GM12878 (cell line): ENCODE data around the gene NSL1. TPM values are rescaled to one million over a fixed set of nuclear protein-coding genes. Genes with fewer than 3 reads are reported as not detected.

Experiments used
- ATAC-seq: fragments of 200-7000 bp; cut with Tn5 transposase; 3 replicates; pipeline ENCODE4 v1.9.1; 2020; ENCODE audit warnings: mild to moderate bottlenecking, moderate library complexity
- BruUV-seq: library from RNA; stranded (reverse); fragments of 400-500 nt; replicated peaks from 2 replicates; lab custom pipeline; 2021; lab: Mats Ljungman, UMichigan
- CTCF ChIA-PET: fragments of 300-600 bp; sonication (Branson Sonifier 250); formaldehyde crosslinking; extraction: SDS; loops from one replicate; lab custom pipeline; 2021; ENCODE audit warnings: inconsistent platforms; lab: Yijun Ruan, JAX
- POLR2A ChIA-PET: fragments of 350-600 bp; formaldehyde crosslinking; extraction: SDS; loops from one replicate; lab custom pipeline; 2021; ENCODE audit warnings: inconsistent platforms; lab: Charles Lee
- RAD21 ChIA-PET: fragments of 300-600 bp; sonication (Branson Sonifier 250); formaldehyde crosslinking; loops from one replicate; lab custom pipeline; 2023; ENCODE audit warnings: antibody characterized with exemption; ENCODE audit not compliant: unreplicated experiment; lab: Charles Lee
- SMC1A ChIA-PET: fragments of 300-600 bp; sonication (Branson Sonifier 250); formaldehyde crosslinking; loops from one replicate; lab custom pipeline; 2023; ENCODE audit not compliant: unreplicated experiment, uncharacterized antibody; lab: Charles Lee
- DNase-seq: peaks from one replicate; pipeline ENCODE4 v3.0.0-alpha.2; 2011; ENCODE audit warnings: low read depth, low spot score
- FAIRE-seq: peaks from 3 replicates; lab custom pipeline; 2011; peaks lifted over from hg19 to GRCh38; lab: Jason Lieb, UNC
- H2AFZ ChIP-seq: 2 replicates; pipeline ENCODE4 v1.6.0; 2011; ENCODE audit warnings: low read depth, low read length, control low read depth; ENCODE audit not compliant: control insufficient read depth
- H3K27ac ChIP-seq: 2 replicates; pipeline ENCODE4 v1.5.1; 2011; ENCODE audit warnings: control low read depth; ENCODE audit not compliant: control insufficient read depth, insufficient read depth
- H3K27me3 ChIP-seq, 2 experiments: replicated peaks in 1 of 2; 2 replicates each; pipeline versions ENCODE4 v1.6.0 to v1.6.1; 2011; ENCODE audit warnings: low read length in 1 of 2; ENCODE audit not compliant: control insufficient read depth in 2 of 2, insufficient read depth in 2 of 2
- H3K36me3 ChIP-seq, 2 experiments: 2 replicates each; pipeline ENCODE4 v1.5.1; 2011; ENCODE audit warnings: low read length in 1 of 2; ENCODE audit not compliant: control insufficient read depth in 2 of 2, insufficient read depth in 2 of 2
- H3K4me1 ChIP-seq: 2 replicates; pipeline ENCODE4 v1.6.1; 2011; ENCODE audit warnings: mild to moderate bottlenecking, low read length, moderate library complexity, mixed read lengths; ENCODE audit not compliant: control insufficient read depth, insufficient read depth
- H3K4me2 ChIP-seq: 2 replicates; pipeline ENCODE4 v1.6.0; 2011; ENCODE audit warnings: control low read depth; ENCODE audit not compliant: control insufficient read depth, insufficient read depth
- H3K4me3 ChIP-seq: fragments of 200-600 bp; sonication (generic); 2 replicates; pipeline ENCODE4 v1.5.1; 2016
- H3K79me2 ChIP-seq: 2 replicates; pipeline ENCODE4 v1.6.0; 2011; ENCODE audit warnings: low read length; ENCODE audit not compliant: control insufficient read depth, insufficient read depth
- H3K9ac ChIP-seq: 2 replicates; pipeline ENCODE4 v1.8.0; 2011; ENCODE audit warnings: low read length, control low read depth, mixed read lengths; ENCODE audit not compliant: control insufficient read depth, insufficient read depth
- H3K9me3 ChIP-seq: replicated peaks from 3 replicates; pipeline ENCODE4 v1.5.1; 2011; ENCODE audit warnings: mild to moderate bottlenecking, low read length; ENCODE audit not compliant: control insufficient read depth, insufficient read depth
- H4K20me1 ChIP-seq: 2 replicates; pipeline ENCODE4 v1.6.0; 2011; ENCODE audit not compliant: control insufficient read depth, insufficient read depth
- ASH2L ChIP-seq: fragments of 300-600, 200-600 bp; sonication (generic); IDR thresholded peaks from 2 replicates; pipeline ENCODE4 v1.6.1; 2017; ENCODE audit warnings: low read depth, mild to moderate bottlenecking, borderline replicate concordance
- ATF7 ChIP-seq: fragments of 450-650 bp; IDR thresholded peaks from 2 replicates; pipeline ENCODE4 v1.6.1; 2016; ENCODE audit warnings: low read depth, mild to moderate bottlenecking
- CBX3 ChIP-seq: fragments of 200-600 bp; sonication (generic); IDR thresholded peaks from 2 replicates; pipeline ENCODE4 v1.6.1; 2016; ENCODE audit warnings: low read depth, borderline replicate concordance
- CBX5 ChIP-seq: sonication (generic); IDR thresholded peaks from 2 replicates; pipeline ENCODE4 v1.6.1; 2016; ENCODE audit warnings: low read depth, moderate library complexity, mild to moderate bottlenecking, inconsistent platforms
- CREM ChIP-seq: IDR thresholded peaks from 2 replicates; pipeline ENCODE4 v1.6.1; 2014; ENCODE audit warnings: antibody characterized with exemption, low read depth
- DPF2 ChIP-seq: fragments of 450-650 bp; IDR thresholded peaks from 2 replicates; pipeline ENCODE4 v1.6.1; 2017; ENCODE audit warnings: mild to moderate bottlenecking
- EED ChIP-seq: sonication (generic); IDR thresholded peaks from 2 replicates; pipeline ENCODE4 v1.6.1; 2016; ENCODE audit warnings: antibody characterized with exemption, low read depth
- HDGF ChIP-seq: fragments of 450-650 bp; IDR thresholded peaks from 2 replicates; pipeline ENCODE4 v1.6.1; 2016; ENCODE audit warnings: antibody characterized with exemption
- IKZF1 ChIP-seq: fragments of 450-650 bp; conservative IDR thresholded peaks from 2 replicates; pipeline ENCODE4 v1.6.1; 2017; ENCODE audit warnings: antibody characterized with exemption, mild to moderate bottlenecking
- IKZF2 ChIP-seq, 2 experiments: fragments of 450-650 bp; IDR thresholded peaks; 2 replicates each; pipeline ENCODE4 v1.6.1; 2017; ENCODE audit warnings: mild to moderate bottlenecking in 2 of 2, moderate library complexity in 2 of 2
- MTA2 ChIP-seq: fragments of 450-650 bp; IDR thresholded peaks from 2 replicates; pipeline ENCODE4 v1.6.1; 2016; ENCODE audit warnings: low read depth, mild to moderate bottlenecking, moderate library complexity
- NR2C1 ChIP-seq: fragments of 450-650 bp; IDR thresholded peaks from 2 replicates; pipeline ENCODE4 v1.6.1; 2017; ENCODE audit warnings: antibody characterized with exemption, mild to moderate bottlenecking, moderate library complexity
- NR2C2 ChIP-seq: IDR thresholded peaks from 2 replicates; pipeline ENCODE4 v1.6.1; 2011; ENCODE audit warnings: borderline replicate concordance, low read depth; ENCODE audit not compliant: control insufficient read depth, insufficient read length
- POU2F2 ChIP-seq: IDR thresholded peaks from 3 replicates; pipeline ENCODE4 v1.6.1; 2011; ENCODE audit warnings: low read depth, mild to moderate bottlenecking, low read length, borderline replicate concordance
- RUNX3 ChIP-seq: IDR thresholded peaks from 2 replicates; pipeline ENCODE4 v1.6.1; 2012; ENCODE audit warnings: low read length, inconsistent platforms
- SUZ12 ChIP-seq: fragments of 200-600 bp; sonication (generic); IDR thresholded peaks from one replicate; pipeline ENCODE4 v1.6.1; 2018; ENCODE audit warnings: antibody characterized with exemption, mild to moderate bottlenecking; ENCODE audit not compliant: unreplicated experiment
- TCF7 ChIP-seq: IDR thresholded peaks from 2 replicates; pipeline ENCODE4 v1.6.1; 2014; ENCODE audit warnings: antibody characterized with exemption, borderline replicate concordance
- ZBTB33 ChIP-seq: fragments of 450-650 bp; IDR thresholded peaks from 2 replicates; pipeline ENCODE4 v1.6.1; 2017; ENCODE audit warnings: mild to moderate bottlenecking
- ZBTB4 ChIP-seq: fragments of 450-650 bp; formaldehyde crosslinking; IDR thresholded peaks from 2 replicates; pipeline ENCODE4 v1.4.0; 2022; ENCODE audit warnings: mild to moderate bottlenecking, moderate library complexity
- ZSCAN29 ChIP-seq: fragments of 450-650 bp; IDR thresholded peaks from 2 replicates; pipeline ENCODE4 v1.6.1; 2017; ENCODE audit warnings: mild to moderate bottlenecking, moderate library complexity
- WGBS: methylation state at CpG from one replicate; pipeline ENCODE4 v1.1.6; 2016; ENCODE audit warnings: low lambda C conversion rate; ENCODE audit not compliant: insufficient replicate concordance, insufficient coverage; ENCODE audit errors: missing lambda C conversion rate; 5-methylcytosine and 5-hydroxymethylcytosine counted together
- in situ Hi-C: fragments of 300-500 bp; cut with MboI; formaldehyde crosslinking; loops from 9 replicates; pipeline ENCODE4 v1.14.3; 2018; ENCODE audit warnings: mixed read lengths
- intact Hi-C: fragments of 100-400 bp; cut with micrococcal nuclease; formaldehyde crosslinking; loops from one replicate; pipeline ENCODE4 v1.14.2; 2022; ENCODE audit not compliant: unreplicated experiment
- polyA plus RNA-seq, 11 experiments: library from polyadenylated mRNA; depleted of rRNA in 4 of 11; unstranded in 6 of 11; stranded (reverse) in 5 of 11; fragments of >200 nt; fragmentation: Nextera tagmentation in 4 of 11; fragmentation: Illumina TruSeq in 1 of 11; extraction: Ambion mirVana in 4 of 11; extraction: Trizol in 1 of 11; gene quantifications; 1 replicate in 1 of 11; 2 replicates in 10 of 11; pipeline versions ENCODE4 v1.2.1 to v1.2.3, GENCODE V29; 2011 to 2016; ENCODE audit warnings: inconsistent platforms in 2 of 11, missing spikeins in 2 of 11, low read depth in 1 of 11
- total RNA-seq, 4 experiments: library from RNA; depleted of rRNA in 3 of 4; stranded (reverse); fragments of >200 nt in 3 of 4; fragmentation: Illumina TruSeq in 1 of 4; extraction: Trizol in 1 of 4; gene quantifications; 2 replicates each; pipeline versions ENCODE4 v1.2.1 to v1.2.3, GENCODE V29; 2013 to 2021

The NSL1 gene
- total and polyA plus RNA-seq, 10 of the 15 experiments (the other 5 are each of a cell fraction or from before 2014, with no cell fraction given): 36.7 to 74.2 (median 46.4) TPM

GRCh38 chr1:212752934-212753497 is 38.6 kb downstream of the NSL1 start:
- Histone ChIP-seq H3K79me2 (peaks cover 2% of the 10 kb centered on the region), H3K4me3 (peak overlapping the region; percentile 58; the same call in 1 of the 2 replicates), H3K36me3 (0 out of 4 replicates have a peak, but pooled peaks cover 0 to 2% of the 10 kb centered on the region in 2 experiments), H4K20me1 (no peaks in the 10 kb centered on the region), H3K27me3 (no peaks in the 10 kb centered on the region), H3K4me1 (peaks cover 41% of the 10 kb centered on the region), H3K9me3 (no peaks in the 10 kb centered on the region), H2AFZ (no peak overlapping the region), H3K9ac (no peak overlapping the region), H3K4me2 (peak overlapping the region; percentile 93), H3K27ac (peak overlapping the region; percentile 1; the same call in 1 of the 2 replicates)
- FAIRE-seq (no peak), DNase-seq (peak; percentile 39), ATAC-seq (peak; percentile 60)
- intact Hi-C loops (loop anchor here (5.0 to 10.0 kb wide), 2 partner anchors 51 to 278 kb away; no protein-coding TSS in a partner anchor), in situ Hi-C loops (no loop called here)
- ChIA-PET RAD21 (interaction anchor here (0.9 to 4.1 kb wide), 8 partner anchors 16 to 276 kb away, joined by 3 to 19 read pairs (median 4); no protein-coding TSS in a partner anchor), SMC1A (interaction anchor here (0.7 to 5.6 kb wide), 13 partner anchors 12 to 276 kb away, joined by 3 to 32 read pairs (median 4); no protein-coding TSS in a partner anchor), CTCF (interaction anchor here (0.6 to 5.1 kb wide), 16 partner anchors 10 to 315 kb away, joined by 3 to 33 read pairs (median 5); no protein-coding TSS in a partner anchor), POLR2A (interaction anchor here (0.6 to 1.1 kb wide), 4 partner anchors 40 to 388 kb away, joined by 3 to 4 read pairs (median 4); no protein-coding TSS in a partner anchor)
- no TSS peak for BruUV-seq
- 0% methylated on average over 3 of the region's 3 CpGs for WGBS
- TF ChIP-seq SUZ12 (no peak), DPF2 (peak; percentile 57; the same call in 1 of the 2 replicates), ASH2L (no peak), ZBTB4 (no peak), NR2C2 (no peak), EED (peak; percentile 35; the same call in 1 of the 2 replicates), HDGF (0 out of 2 replicates have a peak, but pooled peaks have one; percentile 42), IKZF1 (peak; percentile 39; the same call in 1 of the 2 replicates), CBX5 (0 out of 2 replicates have a peak, but pooled peaks have one; percentile 38), IKZF2 (IDR thresholded peaks at IDR 0.05) (peak; percentile 32 to 45; a peak in 3 of 4 replicates), NR2C1 (no peak), MTA2 (peak; percentile 60; the same call in 1 of the 2 replicates), ZSCAN29 (no peak), CREM (0 out of 2 replicates have a peak, but pooled peaks have one; percentile 31), CBX3 (no peak), ZBTB33 (no peak), POU2F2 (no peak), TCF7 (0 out of 2 replicates have a peak, but pooled peaks have one; percentile 6), ATF7 (0 out of 2 replicates have a peak, but pooled peaks have one; percentile 22), RUNX3 (peak; percentile 37; the same call in 1 of the 2 replicates)
